ENCODE measurements around the gene CCDC122. TPM values are rescaled to one million over a fixed set of nuclear protein-coding genes. Genes with fewer than 3 reads are reported as not detected.

Gene CCDC122
- total and polyA plus RNA-seq, 4 experiments from 2014 or later, result 1.7 to 4.7 (median 3.7) TPM

DNA sequence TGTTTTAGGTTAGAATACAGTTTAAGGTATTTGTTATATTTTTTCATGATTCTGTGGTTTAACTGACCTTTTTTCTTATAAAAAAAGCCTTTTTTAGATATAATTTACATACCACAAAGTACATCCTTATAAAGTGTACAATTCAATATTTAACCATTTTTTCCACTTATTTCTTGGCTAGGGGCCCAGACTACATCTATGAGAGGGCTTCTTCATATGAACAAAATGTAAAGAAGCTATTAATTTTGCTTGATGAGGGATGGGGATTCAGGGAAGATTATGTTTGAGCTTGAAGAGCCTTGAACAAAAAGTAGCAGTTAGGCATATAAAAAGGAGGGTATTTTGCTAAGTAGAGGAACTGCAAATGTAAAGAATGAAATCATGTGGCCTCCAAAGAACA, 2.2 kb downstream of the CCDC122 start:
- peak overlapping the region in 5 of 7 donors; percentile 34 to 97 (median 66) for H3K27ac Mint-ChIP-seq
- H3K4me3 Mint-ChIP-seq, result peak overlapping the region; percentile 20 to 93 (median 47)
- intact Hi-C loops (cut with micrococcal nuclease), result loop anchor here (5.0 kb wide), 3 partner anchors 90 to 1040 kb away; partner anchors contain the start of gene ENOX1
- H3K4me1 ChIP-seq (ENCODE audit: insufficient read depth, low read length), result peaks cover 12% of the 10 kb centered on the region
- no peak overlapping the region for H3K4me3 ChIP-seq (ENCODE audit: low read length in 2 of 2)
- POLR2A ChIA-PET (ENCODE audit: partially characterized antibody), result no interaction called here
- H3K27me3 Mint-ChIP-seq, result peaks cover 0 to 1% of the 10 kb centered on the region in 2 donors
- CTCF ChIA-PET (ENCODE audit: partially characterized antibody), result interaction anchor here (3.4 kb wide), 1 partner anchor 908 kb away, joined by 10 read pairs; no protein-coding TSS in a partner anchor
- no peaks in the 10 kb centered on the region for H3K36me3 ChIP-seq (ENCODE audit: insufficient read depth, low read length)
- DNase-seq, result no peak
- H3K9me3 Mint-ChIP-seq, result no peaks in the 10 kb centered on the region
- H3K27ac ChIP-seq (ENCODE audit: low read depth, low read length), result no peak overlapping the region
- peaks cover 0 to 1% of the 10 kb centered on the region in 2 donors for H3K36me3 Mint-ChIP-seq
- peaks cover 19 to 32% (median 26%) of the 10 kb centered on the region in 4 donors for H3K4me1 Mint-ChIP-seq
- H3K9me3 ChIP-seq (ENCODE audit: control insufficient read depth in 1 of 2, low read length in 2 of 2), result no peaks in the 10 kb centered on the region
- no peaks in the 10 kb centered on the region for H3K27me3 ChIP-seq (ENCODE audit: insufficient read depth, low read length)

DNA sequence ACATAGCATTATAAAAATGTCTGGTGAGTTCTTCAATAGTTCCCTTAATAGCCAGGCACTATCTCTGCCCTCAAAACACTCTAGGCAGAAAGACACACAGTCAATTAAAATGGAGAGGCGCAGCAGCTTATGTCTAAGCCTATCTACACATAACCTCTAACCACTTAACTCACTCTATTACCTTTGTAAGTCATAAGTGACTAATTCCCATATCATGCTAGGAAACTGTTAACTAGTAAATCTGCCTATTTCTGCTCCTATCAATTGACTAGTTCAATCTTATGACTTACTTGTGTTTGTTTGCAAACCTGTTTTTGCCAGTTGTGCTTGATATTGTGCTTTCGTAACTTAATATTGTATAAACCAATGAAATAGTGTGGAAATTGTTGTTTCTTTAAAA, 3.2 kb downstream of the CCDC122 start:
- Histone ChIP-seq H3K27ac (ENCODE audit: low read depth, low read length) (no peak overlapping the region), H3K27me3 (ENCODE audit: insufficient read depth, low read length) (no peaks in the 10 kb centered on the region), H3K4me3 (ENCODE audit: low read length in 2 of 2) (no peak overlapping the region), H3K36me3 (ENCODE audit: insufficient read depth, low read length) (no peaks in the 10 kb centered on the region), H3K4me1 (ENCODE audit: insufficient read depth, low read length) (peaks cover 12% of the 10 kb centered on the region), H3K9me3 (ENCODE audit: control insufficient read depth in 1 of 2, low read length in 2 of 2) (no peaks in the 10 kb centered on the region)
- H3K27ac Mint-ChIP-seq, result peak overlapping the region in 1 of 7 donors; percentile 8
- ChIA-PET POLR2A (ENCODE audit: partially characterized antibody) (no interaction called here), CTCF (ENCODE audit: partially characterized antibody) (interaction anchor here (1.2 to 3.4 kb wide), 2 partner anchors 906 to 907 kb away, joined by 4 to 10 read pairs; no protein-coding TSS in a partner anchor)
- H3K9me3 Mint-ChIP-seq, result no peaks in the 10 kb centered on the region
- peaks cover 19 to 32% (median 24%) of the 10 kb centered on the region in 4 donors for H3K4me1 Mint-ChIP-seq
- intact Hi-C loops (cut with micrococcal nuclease), result loop anchor here (5.0 kb wide), 3 partner anchors 89 to 1041 kb away; partner anchors contain the start of gene ENOX1
- peaks cover 0 to 1% of the 10 kb centered on the region in 2 donors for H3K27me3 Mint-ChIP-seq
- peaks cover 0 to 1% of the 10 kb centered on the region in 2 donors for H3K36me3 Mint-ChIP-seq
- no peak overlapping the region for H3K4me3 Mint-ChIP-seq
- no peak for DNase-seq

DNA sequence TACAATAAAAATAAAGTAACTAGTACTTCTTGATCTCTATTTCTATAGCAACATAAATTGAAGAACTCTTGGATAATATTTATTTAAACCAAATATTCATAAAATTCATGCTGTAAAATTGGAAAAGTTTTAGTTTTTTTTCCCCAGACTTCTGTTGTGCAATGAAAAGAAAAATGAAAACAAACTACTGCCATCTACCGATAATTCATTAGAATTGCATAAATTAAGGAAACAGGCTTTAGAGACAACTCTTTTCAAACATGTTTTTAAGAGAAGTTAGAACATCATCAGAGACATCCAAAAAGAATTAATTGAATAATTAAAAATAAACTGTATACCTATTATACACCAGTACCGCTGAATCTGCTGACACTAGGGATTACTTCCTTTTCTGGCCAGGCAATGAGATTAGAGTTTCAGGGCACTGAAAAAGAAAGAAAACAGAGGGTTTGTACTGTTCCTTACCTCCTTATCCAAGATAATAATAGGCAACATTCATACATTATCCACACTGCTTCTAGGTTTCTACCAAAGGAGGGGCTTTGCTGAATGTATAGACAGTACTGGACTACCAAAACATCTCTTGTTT, 4.9 kb downstream of the CCDC122 start:
- no peak overlapping the region for H3K4me3 Mint-ChIP-seq
- DNase-seq, result peak in 4 of 5 donors; percentile 26 to 38 (median 32)
- H3K4me1 Mint-ChIP-seq, result peaks cover 12 to 23% (median 15%) of the 10 kb centered on the region in 4 donors
- no peaks in the 10 kb centered on the region for H3K27me3 Mint-ChIP-seq
- Histone ChIP-seq H3K27me3 (ENCODE audit: insufficient read depth, low read length) (no peaks in the 10 kb centered on the region), H3K36me3 (ENCODE audit: insufficient read depth, low read length) (no peaks in the 10 kb centered on the region), H3K9me3 (ENCODE audit: control insufficient read depth in 1 of 2, low read length in 2 of 2) (no peaks in the 10 kb centered on the region), H3K4me3 (ENCODE audit: low read length in 2 of 2) (no peak overlapping the region), H3K4me1 (ENCODE audit: insufficient read depth, low read length) (peaks cover 8% of the 10 kb centered on the region), H3K27ac (ENCODE audit: low read depth, low read length) (no peak overlapping the region)
- no peaks in the 10 kb centered on the region for H3K9me3 Mint-ChIP-seq
- intact Hi-C loops (cut with micrococcal nuclease), result loop anchor here (1.0 to 5.0 kb wide), 6 partner anchors 87 to 1279 kb away; partner anchors contain the start of gene ENOX1
- no peak overlapping the region for H3K27ac Mint-ChIP-seq
- ChIA-PET CTCF (ENCODE audit: partially characterized antibody) (interaction anchor here (1.7 kb wide), 1 partner anchor 28 kb away, joined by 4 read pairs; no protein-coding TSS in a partner anchor), POLR2A (ENCODE audit: partially characterized antibody) (no interaction called here)
- H3K36me3 Mint-ChIP-seq, result peaks cover 0 to 1% of the 10 kb centered on the region in 2 donors

DNA sequence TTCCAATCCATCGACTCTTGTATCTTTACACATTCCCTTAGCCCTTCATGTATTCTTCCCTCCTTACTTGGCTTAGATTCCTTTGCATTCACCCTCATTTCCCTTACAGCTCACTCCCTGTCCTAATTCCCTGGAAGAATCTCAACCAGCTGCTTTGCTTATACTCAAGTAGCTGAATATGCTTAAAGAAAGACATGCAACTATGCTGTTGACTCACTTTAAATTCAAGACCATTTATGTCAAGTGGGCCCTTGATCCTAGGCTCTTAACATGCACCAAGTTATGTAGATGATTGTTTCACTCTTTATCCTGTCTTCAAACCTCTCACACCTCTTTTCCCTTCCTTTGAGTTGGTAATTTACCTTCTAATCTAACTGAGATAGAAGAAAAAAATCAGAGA, 7.4 kb downstream of the CCDC122 start:
- no peaks in the 10 kb centered on the region for H3K4me1 ChIP-seq (ENCODE audit: insufficient read depth, low read length)
- Mint-ChIP-seq H3K4me1 (peaks cover 0 to 2% (median under 1%) of the 10 kb centered on the region in 4 donors), H3K36me3 (no peaks in the 10 kb centered on the region), H3K27ac (no peak overlapping the region), H3K9me3 (no peaks in the 10 kb centered on the region), H3K4me3 (no peak overlapping the region), H3K27me3 (no peaks in the 10 kb centered on the region)
- H3K27ac ChIP-seq (ENCODE audit: low read depth, low read length), result no peak overlapping the region
- H3K9me3 ChIP-seq (ENCODE audit: control insufficient read depth in 1 of 2, low read length in 2 of 2), result no peaks in the 10 kb centered on the region
- H3K27me3 ChIP-seq (ENCODE audit: insufficient read depth, low read length), result no peaks in the 10 kb centered on the region
- H3K36me3 ChIP-seq (ENCODE audit: insufficient read depth, low read length), result no peaks in the 10 kb centered on the region
- ChIA-PET POLR2A (ENCODE audit: partially characterized antibody) (no interaction called here), CTCF (ENCODE audit: partially characterized antibody) (interaction anchor here (1.1 to 1.6 kb wide), 4 partner anchors 9 to 904 kb away, joined by 3 to 5 read pairs (median 4); no protein-coding TSS in a partner anchor)
- H3K4me3 ChIP-seq (ENCODE audit: low read length in 2 of 2), result no peak overlapping the region
- DNase-seq, result no peak
- intact Hi-C loops (cut with micrococcal nuclease), result no loop called here

DNA sequence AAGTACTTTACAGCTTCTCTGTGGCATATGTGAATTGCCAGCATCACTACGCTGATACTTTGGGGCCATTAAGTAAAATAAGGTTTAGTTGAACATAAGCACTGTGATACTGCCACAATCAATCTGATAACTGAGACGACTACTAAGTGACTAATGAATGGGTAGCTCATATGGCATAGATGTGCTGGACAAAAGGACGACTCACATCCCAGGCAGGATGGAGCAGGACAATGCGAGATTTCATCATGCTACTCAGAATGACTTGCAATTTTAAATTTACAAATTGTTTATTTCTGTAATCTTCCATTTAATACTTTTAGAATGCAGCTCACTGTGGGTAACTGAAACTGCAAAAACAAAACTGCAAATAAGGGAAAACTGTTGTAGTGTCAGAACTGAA, 13.6 kb downstream of the CCDC122 start:
- Mint-ChIP-seq H3K9me3 (peaks cover 0 to 2% (median 0%) of the 10 kb centered on the region in 8 donors), H3K4me3 (no peak overlapping the region), H3K4me1 (no peaks in the 10 kb centered on the region), H3K27me3 (no peaks in the 10 kb centered on the region), H3K36me3 (no peaks in the 10 kb centered on the region), H3K27ac (no peak overlapping the region)
- H3K9me3 ChIP-seq (ENCODE audit: control insufficient read depth in 1 of 2, low read length in 2 of 2), result no peaks in the 10 kb centered on the region
- intact Hi-C loops (cut with micrococcal nuclease), result no loop called here
- no peak overlapping the region for H3K27ac ChIP-seq (ENCODE audit: low read depth, low read length)
- ChIA-PET POLR2A (ENCODE audit: partially characterized antibody) (no interaction called here), CTCF (ENCODE audit: partially characterized antibody) (interaction anchor here (1.6 kb wide), 1 partner anchor 42 kb away, joined by 5 read pairs; no protein-coding TSS in a partner anchor)
- H3K27me3 ChIP-seq (ENCODE audit: insufficient read depth, low read length), result no peaks in the 10 kb centered on the region
- no peaks in the 10 kb centered on the region for H3K4me1 ChIP-seq (ENCODE audit: insufficient read depth, low read length)
- DNase-seq, result no peak
- H3K4me3 ChIP-seq (ENCODE audit: low read length in 2 of 2), result no peak overlapping the region
- no peaks in the 10 kb centered on the region for H3K36me3 ChIP-seq (ENCODE audit: insufficient read depth, low read length)

DNA sequence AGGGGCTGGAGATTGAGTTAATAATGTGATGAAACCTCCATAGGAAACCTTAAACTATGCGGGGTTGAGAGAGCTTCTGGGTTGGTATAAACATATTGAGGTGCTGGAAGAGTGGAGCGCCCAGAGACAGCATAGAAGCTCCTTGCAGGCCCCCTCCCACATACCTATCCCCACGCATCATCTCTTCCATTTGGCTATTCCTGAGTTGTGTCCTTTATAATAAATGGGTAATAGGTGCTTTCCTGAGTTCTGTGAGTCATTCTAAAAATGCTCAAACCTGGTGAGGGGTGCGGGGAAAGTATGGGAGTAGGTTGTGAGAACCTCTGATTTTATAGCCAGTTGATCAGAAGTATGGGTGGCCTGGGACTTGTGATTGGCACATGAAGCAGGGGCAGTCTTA, 14.6 kb downstream of the CCDC122 start:
- no peaks in the 10 kb centered on the region for H3K9me3 ChIP-seq (ENCODE audit: control insufficient read depth in 1 of 2, low read length in 2 of 2)
- CTCF ChIA-PET (ENCODE audit: partially characterized antibody), result no interaction called here
- no peak overlapping the region for H3K4me3 ChIP-seq (ENCODE audit: low read length in 2 of 2)
- no peaks in the 10 kb centered on the region for H3K4me1 Mint-ChIP-seq
- no peak overlapping the region for H3K4me3 Mint-ChIP-seq
- intact Hi-C loops (cut with micrococcal nuclease), result no loop called here
- H3K27me3 ChIP-seq (ENCODE audit: insufficient read depth, low read length), result no peaks in the 10 kb centered on the region
- H3K36me3 ChIP-seq (ENCODE audit: insufficient read depth, low read length), result no peaks in the 10 kb centered on the region
- no peak for DNase-seq
- peaks cover 0 to 2% (median 0%) of the 10 kb centered on the region in 8 donors for H3K9me3 Mint-ChIP-seq
- H3K27me3 Mint-ChIP-seq, result no peaks in the 10 kb centered on the region
- no peak overlapping the region for H3K27ac ChIP-seq (ENCODE audit: low read depth, low read length)
- no peak overlapping the region for H3K27ac Mint-ChIP-seq
- no peaks in the 10 kb centered on the region for H3K36me3 Mint-ChIP-seq
- POLR2A ChIA-PET (ENCODE audit: partially characterized antibody), result no interaction called here
- H3K4me1 ChIP-seq (ENCODE audit: insufficient read depth, low read length), result no peaks in the 10 kb centered on the region

DNA sequence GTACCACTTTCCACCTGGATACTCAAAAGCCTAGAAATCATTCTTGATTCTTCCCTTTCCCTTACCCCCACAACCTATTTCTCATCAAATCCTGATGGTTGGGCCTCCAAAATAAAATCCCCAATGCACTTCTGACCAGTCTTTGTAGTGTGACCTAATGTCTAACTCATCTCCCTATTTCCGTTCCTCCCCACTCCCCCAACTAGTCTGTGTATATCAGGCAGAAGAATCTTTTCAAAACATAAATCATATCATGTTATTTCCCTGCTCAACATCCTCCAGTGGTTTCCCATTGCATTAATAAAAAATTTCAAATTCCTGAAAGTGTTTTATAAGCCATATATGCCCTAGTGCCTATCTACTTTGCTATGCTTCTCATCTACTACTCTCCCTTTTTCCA, 17.7 kb downstream of the CCDC122 start:
- ChIA-PET CTCF (ENCODE audit: partially characterized antibody) (no interaction called here), POLR2A (ENCODE audit: partially characterized antibody) (no interaction called here)
- Histone ChIP-seq H3K4me3 (ENCODE audit: low read length in 2 of 2) (no peak overlapping the region), H3K36me3 (ENCODE audit: insufficient read depth, low read length) (no peaks in the 10 kb centered on the region), H3K27me3 (ENCODE audit: insufficient read depth, low read length) (no peaks in the 10 kb centered on the region), H3K4me1 (ENCODE audit: insufficient read depth, low read length) (no peaks in the 10 kb centered on the region), H3K27ac (ENCODE audit: low read depth, low read length) (no peak overlapping the region), H3K9me3 (ENCODE audit: control insufficient read depth in 1 of 2, low read length in 2 of 2) (no peaks in the 10 kb centered on the region)
- Mint-ChIP-seq H3K27ac (no peak overlapping the region), H3K36me3 (no peaks in the 10 kb centered on the region), H3K9me3 (peaks cover 0 to 2% (median 0%) of the 10 kb centered on the region in 8 donors), H3K4me1 (no peaks in the 10 kb centered on the region), H3K4me3 (no peak overlapping the region), H3K27me3 (no peaks in the 10 kb centered on the region)
- DNase-seq, result no peak
- intact Hi-C loops (cut with micrococcal nuclease), result no loop called here
